ENCODE measurements around the gene BARX1.
"Not testable (repeated sequence)": the region's sequence is repeated elsewhere in the genome, so short reads cannot be mapped to it uniquely, and the experiment has no call there.

Gene BARX1

DNA sequence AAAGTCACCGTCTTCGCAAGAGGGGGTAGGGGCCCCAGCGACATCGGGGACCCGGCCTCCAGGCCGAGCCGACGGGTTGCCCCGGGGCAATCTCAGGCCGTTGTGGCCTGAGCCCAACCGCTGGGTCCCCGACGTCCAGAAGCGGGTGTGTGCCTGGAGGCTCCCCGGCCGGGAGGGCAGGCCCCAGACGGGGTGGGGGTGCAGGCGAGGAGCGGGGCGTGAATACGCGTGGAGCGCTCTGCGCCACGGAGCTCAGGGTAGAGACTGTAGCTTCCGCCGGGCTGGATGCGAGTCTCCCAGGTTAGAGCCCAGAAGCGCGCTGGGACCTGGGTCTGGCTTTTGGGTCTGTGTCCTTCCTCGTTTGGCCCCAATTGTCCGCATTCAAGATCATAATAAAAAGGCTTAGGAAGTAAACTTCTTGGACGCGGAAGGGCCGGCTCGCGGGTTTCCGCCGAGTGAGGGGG is 3.5 kb downstream of the BARX1 start:
- DNase-seq (ENCODE audit: low read depth): no peak

DNA sequence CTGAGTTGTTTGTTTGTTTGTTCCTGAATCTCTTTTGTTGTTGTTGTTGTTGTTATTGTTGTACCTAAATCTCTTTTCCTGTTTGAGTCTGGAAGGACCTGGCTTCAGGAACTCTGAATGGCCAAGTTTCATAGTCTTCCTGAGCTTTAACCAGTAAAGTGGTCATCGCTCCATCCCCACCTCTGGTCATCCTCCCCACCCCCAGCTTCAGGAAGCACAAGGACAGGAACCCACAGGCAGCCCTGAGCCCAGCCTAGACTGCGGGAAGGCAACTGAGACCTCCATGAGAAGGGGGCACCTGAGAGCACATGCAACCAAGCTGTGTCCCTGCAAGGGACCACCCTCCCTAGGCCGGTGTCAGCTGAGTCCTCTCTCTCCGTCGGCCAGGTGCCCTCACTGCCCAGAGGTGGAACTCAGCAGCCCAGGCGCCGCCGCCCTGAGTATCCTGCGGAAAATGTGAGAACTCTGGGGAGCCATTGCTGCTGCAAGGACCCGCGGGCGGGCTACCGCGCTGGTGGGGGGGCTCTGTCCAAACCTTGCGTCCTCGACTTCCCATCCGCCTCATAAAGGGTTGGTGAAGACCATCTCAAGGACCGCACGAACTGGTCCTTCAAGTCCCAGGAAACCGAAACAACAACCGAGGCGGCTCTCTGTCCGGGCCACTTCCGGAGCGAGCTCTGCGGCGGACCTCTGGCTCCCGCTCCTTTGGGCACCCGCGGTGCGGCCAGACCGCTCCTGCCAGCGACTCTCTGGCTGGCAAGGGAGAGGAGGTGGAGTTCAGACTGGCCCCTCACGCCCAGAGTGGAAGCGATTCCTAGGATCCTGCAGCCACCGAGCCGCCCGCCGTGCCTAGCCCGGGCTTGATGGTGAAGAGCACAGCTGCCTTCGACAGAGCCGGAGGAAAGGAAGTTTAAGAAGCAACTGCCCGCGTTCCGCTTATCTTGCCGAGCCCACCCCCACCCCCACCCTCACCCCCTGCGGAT is 4.2 kb downstream of the BARX1 start:
- no peak for DNase-seq (ENCODE audit: low read depth)

DNA sequence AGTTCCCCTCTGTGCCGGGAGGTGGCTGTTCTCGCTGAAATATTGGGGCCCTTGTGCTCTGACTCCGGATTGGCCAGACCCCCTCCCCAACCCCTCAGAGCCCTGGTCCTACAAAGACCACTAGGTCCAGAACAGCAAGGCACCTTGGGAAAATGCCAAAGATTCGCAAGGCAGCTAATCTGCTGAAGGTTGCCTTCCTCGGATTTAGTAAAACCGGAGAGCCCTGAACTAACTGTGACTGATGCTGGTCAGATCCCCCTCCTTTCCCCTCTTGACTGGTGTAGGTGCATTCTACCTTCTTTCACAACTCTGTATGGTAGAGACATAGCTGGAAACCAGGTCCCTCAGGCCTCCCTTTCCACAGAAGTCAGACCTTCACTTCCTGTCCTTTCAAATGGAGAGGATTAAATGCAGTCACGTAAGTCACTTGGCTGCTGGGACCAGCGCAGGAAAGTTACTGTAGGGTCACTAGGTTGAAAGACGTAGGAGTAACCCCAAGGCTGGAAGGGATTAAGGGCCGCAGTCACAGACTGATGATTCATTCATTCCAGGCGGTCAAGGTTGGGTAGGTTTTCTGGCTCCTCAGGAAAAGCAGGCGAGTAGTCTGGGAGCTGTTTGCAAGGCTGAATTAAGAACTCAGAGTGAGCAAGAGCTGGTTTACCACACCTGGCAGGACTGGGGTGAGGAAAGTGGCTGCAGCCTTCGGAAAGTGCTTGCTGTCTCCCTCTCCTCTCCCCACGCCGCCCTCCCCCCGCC is 5.3 kb downstream of the BARX1 start:
- DNase-seq (ENCODE audit: low read depth): no peak

DNA sequence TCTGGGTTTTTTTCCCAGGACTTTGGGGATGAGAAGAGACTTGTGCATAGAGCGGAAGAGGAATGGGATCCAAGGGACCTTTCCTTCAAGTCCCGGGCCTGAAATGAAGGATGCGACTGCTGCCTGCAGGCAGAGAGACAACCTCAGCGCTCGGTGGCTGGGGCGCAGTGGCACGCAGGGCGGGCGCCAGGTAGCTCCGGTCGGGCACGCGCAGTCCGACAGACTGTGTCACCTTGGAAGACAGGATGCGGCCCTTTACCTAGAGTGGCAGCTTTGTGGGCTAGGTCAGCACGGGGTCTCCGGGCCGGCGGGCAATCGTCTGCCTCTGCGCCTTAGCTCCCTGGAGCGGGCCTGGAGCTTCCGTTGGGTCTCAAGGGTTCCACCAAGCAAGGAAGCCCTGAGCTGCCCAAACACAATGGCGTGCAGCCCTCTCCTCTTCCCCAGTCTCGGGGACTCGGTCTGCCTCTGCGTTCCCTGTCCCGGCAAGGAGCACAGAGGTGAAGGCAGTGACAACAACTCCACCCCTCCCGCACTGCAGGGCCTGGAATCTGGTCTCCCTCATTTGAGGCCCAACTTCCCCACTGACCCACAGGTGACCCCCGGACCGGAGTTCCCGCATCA is 6.0 kb downstream of the BARX1 start:
- no peak for DNase-seq (ENCODE audit: low read depth)

DNA sequence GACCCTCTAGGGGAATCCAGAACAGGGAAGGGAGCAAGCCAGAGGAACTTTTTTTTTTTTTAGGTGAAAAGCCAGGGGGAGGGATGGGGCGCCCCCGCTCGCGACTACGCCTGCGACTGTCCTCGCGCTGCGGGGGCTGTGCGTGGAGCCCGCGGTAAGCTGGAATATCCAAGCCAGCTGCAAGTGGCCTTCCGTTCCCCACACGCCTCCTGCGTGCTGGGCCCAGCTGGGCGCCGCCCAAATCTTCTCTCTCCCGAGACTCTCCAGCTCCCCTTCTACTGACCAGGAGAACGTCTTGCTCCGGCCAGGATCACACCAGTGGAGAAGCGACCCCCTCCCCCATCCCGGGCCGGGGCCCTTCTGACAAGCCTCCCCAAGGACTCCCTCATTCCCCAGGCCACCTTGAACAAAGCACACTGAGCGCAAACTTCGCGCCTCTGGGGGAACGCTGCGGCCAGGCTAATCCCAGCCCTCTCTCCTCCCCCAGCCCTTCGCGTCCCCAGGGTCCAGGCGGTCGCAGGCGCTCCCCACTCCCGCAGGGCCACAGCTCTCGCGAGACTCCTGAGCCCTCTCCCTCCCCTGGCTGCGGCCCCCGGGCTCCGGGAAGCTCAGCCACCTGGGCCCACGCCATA is 6.6 kb downstream of the BARX1 start:
- no peak for DNase-seq (ENCODE audit: low read depth)

DNA sequence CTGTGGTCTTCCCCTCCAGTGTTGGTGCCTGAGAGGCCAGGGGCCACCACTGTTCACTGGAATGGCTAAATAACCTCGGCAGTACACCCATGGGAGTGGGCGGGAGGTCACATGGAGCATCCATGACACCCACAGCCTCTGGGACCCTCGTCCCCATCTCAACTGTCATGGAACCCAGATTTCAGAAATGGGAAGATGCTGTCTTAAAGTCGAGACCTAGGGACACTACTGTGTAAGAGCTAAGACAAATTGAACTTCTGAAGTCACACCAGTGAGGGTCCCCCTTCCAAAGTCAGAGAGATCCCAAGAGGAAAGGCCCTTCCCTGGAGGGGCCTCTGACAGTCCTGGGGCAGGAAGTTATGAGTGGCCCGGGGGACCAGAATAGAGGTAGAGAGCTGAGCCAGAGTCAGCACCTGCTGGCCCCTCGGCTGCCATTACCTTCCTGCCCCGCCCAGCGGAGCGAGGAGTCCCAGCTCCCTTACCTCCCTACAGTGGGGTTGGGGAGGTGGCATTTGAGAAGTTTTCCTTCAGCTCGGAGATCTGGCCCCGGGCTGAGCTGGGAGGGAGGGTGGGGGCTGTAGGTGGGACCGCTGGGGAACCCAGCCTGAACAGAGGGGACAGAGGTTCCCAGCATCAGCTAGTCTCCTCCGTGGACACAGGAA is 7.6 kb downstream of the BARX1 start:
- DNase-seq (ENCODE audit: low read depth): no peak

DNA sequence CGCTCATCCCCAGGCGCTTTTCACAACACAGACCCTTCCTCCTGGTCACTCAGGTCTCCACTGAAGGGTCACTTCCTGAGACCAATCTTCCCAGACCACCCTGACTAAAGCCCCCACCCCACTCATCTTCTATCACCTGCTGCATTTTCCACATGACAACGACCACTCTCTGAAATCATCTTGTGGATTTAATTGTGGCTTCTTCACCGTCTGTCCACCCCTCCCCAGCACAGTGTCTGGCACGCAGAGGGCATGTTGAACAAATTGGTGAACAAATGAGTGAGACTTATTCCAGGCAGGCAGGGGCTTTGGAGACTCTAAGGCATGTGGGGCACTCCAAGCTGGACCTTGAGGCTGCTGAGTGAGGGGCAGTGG is 8.8 kb downstream of the BARX1 start:
- DNase-seq (ENCODE audit: low read depth): no peak

DNA sequence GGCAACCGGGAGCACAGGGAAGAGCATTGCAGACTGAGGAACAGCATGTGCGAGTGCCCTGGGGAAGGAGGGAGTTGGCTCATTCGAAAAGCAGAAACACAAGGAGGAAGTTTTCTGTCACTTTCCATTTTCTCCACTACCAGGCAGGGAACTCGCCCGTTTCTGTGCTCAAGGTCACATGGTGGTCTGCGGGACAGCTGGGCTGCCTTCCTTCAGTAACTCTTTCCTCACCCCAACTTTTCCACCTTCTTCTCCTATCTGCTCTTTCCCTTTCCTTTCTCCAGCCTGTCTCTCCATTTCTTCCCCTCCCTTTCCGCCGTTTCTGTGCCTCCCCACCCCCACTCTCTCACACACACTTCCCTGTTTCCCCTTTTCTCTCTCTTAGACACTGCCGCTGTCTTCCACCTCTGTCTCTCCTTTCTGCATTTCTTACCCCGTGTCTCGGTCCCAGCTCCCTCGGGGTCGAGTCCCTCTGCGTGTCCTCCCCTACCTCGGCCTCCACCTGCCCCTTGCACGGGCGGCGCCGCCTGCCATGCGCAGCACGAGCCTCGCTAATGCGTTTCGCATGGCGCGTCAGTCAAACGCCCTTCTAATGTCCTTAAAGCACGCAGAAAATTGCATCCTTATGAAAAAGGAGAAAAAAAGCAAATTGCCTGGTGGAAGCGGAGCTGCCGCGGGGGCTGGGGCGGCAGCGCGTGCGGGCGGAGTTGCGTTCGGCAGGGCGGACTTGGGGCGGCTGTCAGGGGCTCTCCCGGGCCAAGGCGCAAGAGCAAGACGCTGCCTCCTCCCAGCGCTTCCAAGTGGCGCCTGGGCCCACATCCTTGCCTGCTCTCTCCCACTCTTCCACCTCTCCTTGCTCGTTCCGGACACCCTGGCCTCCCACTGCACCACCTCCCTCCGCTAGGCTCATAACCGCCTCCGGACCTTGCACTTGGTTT is 9.5 kb downstream of the BARX1 start:
- DNase-seq (ENCODE audit: low read depth): no peak

DNA sequence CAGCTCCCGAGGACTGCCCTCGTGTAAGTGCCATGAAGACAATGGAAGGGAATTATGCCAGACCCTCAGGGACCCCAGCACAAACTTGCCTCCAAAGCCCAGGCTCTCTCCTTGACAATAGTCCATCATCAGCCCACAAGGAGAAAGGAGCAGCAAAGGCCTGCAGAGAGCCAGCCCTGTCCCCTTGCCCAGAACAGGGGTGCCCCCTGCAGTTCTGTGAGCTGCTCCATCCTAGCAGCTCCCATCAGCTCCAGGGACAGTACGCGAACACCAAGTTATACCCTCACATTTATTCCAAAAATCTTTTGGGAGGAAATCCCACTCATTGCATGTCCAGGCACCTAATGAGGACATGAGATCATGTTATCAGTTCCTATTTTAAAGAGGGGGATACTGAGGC is 11.1 kb downstream of the BARX1 start:
- no peak for DNase-seq (ENCODE audit: low read depth)

DNA sequence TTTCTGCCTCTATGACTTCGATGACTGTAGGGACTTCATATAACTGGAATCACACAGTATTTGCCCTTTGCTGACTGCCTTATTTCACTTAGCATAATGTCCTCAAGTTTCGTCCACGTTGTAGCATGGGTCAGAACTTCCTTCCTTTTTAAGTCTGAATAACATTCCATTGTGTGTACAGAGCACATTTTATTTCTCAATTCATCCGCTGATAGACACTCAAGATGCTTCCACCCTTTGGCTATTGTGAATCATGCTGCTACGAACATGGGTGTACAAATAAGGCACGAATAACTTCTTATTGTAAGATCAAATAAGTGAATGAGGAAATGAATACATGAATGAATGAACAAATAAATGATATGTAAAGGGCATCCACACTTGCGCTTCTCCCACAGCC is 13.0 kb downstream of the BARX1 start:
- no peak for DNase-seq (ENCODE audit: low read depth)

DNA sequence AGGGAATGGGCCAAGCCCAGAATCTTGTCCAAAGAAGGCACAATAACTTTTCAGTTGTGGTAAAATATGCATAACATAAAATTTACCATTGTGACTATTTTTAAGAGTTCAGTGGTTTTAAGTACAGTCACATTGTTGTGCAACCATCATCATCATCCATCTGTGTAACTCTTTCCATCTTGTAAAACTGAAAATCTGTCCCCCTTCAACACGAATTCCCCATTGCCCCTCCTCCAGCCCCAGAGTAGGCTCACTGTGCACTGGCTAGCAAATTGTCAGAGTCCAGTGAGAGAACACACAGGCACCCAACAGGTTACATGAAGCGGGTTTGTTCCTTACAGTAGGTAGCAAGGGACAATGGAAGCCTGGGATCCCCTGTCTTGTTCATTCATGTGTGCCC is 13.7 kb downstream of the BARX1 start:
- DNase-seq (ENCODE audit: low read depth): no peak

DNA sequence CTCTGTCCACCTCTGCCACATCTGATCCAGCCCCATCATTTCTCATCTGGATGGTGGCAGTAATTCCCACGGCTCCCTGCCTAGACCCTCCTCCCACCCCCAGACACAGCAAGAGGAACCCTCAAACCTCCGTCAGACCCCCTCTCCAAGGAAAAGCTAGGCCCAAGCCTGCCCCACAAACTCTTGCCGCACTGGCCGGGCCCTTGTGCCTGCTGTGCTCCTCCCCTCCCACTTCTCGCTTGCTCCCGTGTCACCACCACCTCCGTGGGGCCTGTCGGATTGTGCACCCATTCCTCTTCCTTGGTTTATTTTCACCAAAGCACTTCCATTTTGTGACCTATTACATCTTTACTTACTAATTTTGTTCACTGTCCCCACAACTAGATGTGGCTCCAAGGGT is 14.2 kb downstream of the BARX1 start:
- no peak for DNase-seq (ENCODE audit: low read depth)

DNA sequence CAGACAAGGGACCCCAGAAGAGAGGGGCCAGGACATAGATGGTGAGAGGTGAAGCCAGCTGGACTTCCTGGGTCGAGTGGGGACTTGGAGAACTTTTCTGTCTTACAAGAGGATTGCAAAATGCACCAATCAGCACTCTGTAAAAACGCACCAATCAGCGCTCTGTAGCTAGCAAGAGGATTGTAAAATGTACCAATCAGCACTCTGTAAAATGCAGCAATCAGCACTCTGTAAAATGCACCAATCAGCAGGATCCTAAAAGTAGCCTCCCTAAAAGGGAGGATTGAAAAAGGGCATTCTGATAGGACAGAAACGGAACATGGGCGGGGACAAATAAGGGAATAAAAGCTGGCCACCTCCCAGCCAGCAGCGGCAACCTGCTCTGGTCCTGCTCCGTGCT is 15.6 kb downstream of the BARX1 start:
- not testable (repeated sequence) for DNase-seq (ENCODE audit: low read depth)

DNA sequence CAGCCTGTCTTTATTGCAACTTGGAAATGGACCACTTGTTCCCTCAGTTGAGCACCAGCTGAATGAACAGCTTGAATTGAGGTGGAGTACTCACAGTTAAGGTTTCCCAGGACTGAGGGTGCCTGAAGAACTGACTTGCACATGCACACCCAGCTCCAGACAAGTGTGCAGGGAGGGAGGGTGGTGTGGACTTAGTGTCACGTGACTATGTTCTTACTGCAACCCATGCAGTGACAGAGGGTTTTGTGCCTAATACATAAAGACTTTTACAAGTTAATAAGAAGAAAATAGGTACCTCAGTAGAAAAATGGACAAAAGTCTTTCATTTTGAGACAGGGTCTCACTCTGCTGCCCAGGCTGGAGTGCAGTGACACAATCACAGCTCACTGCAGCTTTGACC is 18.0 kb downstream of the BARX1 start:
- DNase-seq (ENCODE audit: low read depth): no peak

DNA sequence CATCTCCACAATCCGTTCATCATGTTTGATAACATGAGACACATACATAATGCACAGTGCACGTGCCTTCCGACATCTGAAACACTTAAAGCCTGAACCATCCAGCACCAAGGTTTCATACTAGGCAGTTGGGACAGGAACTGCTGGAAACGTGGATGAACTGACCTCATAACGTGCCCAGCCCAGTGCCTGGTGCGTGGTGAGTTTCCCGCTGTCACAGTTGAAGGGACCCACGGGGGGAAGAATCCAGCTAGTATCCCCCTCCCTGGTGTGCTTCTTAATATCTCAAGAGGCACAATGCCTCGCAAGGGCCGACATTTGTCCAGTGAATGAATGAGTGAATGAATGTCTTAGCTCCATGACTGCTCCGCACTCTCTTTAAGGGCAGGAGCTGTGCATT is 23.2 kb downstream of the BARX1 start:
- no peak for DNase-seq (ENCODE audit: low read depth)

DNA sequence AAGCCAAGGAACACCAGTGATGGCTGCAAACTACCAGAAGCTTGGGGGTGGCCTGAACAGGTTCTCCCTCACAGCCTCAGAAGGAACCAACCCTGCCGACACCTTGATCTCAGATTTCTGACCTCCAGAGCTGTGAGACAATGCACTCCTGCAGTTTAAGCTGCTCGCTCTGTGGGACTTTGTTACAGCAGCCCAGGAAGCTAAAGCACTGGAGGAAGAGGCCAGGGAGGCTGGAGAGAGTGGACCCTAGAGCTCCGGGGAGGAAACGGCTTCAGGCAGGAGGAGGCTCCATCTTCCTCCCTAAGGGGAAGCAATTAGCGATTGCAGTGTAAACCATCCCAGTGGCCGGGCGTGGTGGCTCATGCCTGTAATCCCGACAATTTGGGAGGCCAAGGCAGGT is 25.1 kb downstream of the BARX1 start:
- DNase-seq (ENCODE audit: low read depth): no peak

DNA sequence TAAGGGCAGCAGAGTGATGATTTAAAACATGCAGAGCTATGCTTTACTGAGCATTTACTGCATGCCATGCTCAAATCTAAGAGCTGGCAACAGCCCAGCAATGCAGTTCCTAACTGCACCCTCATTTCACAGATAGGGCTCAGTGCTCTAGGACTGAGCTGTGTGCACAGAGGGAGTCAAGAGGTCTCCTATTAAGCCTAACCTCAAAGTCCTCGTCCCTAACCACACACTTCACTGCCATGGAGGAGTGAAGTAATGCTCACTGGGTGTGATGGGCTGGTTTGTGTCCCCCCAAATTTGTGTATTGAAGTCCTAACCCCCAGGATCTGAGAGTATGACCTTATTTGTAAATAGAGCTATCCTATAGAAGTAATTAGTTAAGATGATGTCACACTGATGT is 25.9 kb downstream of the BARX1 start:
- DNase-seq (ENCODE audit: low read depth): no peak

DNA sequence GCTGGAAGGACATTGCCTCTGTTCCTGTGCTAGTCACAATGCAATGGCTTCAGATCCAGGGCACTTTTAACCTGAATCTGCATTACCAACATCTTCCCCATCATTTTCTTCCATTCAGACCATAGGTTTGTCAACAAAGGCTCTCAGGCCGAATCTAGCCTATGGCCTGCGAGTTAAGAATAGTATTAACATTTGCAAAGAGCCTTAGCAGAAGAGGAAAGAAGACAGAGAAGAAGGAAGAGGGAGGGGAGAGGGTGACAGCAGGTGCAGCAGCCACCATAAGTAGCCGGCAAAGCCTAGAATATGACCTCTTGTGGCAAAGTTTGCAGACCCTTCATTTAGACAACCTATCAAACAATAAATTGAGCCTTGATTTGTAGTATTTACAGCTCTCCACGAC is 32.6 kb downstream of the BARX1 start:
- no peak for DNase-seq (ENCODE audit: low read depth)

DNA sequence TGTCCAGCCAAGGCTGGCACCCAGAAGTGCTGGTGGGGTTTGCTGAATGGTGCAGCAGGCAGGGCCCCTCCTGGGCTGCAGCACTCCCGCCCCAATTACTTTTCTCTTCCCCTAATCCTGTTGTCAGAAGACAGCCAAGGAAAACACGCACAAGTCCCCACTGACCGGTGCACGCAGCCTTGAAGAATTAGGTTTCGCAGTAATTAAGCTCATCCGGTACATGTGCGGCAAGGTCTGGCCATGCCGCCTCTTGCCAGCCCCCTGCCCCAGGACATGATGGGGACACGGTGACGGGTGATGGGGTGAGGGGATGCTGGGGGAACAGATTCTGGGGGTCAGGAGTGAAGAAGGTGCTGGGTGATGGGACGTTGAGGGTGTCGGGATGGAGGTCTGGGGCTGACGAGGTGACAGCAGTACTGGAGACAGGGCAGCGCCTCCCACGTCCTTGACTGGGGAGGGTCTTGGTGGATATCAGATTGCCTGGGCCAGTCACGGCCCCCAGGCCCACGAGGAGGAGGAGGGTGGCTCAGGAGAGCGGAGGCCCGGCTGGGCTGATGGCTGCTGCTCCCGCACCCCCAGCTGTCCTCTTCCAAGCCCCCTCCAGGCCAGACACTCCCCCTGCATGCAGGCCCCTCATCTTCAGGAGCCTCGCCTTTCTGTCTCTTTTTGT is 34.9 kb downstream of the BARX1 start:
- DNase-seq (ENCODE audit: low read depth): no peak

DNA sequence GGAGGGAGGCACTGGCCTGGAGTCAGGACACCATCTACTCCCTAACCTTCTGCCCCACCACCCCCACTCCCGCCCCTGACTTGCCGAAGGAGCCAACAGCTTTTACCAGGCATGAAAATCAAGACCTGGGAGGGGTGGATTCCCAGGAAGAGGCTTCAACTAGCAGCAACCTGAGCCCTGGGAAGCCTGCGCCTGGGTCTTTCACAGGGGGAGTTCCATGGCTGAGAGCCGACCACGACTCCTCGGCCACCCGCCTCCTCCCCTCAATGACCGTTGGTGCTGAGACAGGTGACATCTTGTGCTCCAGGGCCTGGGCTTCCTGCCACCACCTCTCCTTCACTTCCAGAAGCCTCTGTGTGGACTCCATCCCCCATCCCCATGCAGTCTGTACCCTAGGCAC is 37.1 kb downstream of the BARX1 start:
- no peak for DNase-seq (ENCODE audit: low read depth)

Data from stimulated activated CD8-positive, alpha-beta memory T cell treated with anti-CD3 and anti-CD28 coated beads, Interleukin-12 subunit alpha, Interleukin-12 subunit beta, amount 100 ng/mL, for 4 hours (primary cell).